MCF 10A (cell line): ENCODE measurements around the gene TRMT112. TPM values are rescaled to one million over a fixed set of nuclear protein-coding genes. Genes with fewer than 3 reads are reported as not detected.

Experiments
- BruUV-seq: library from RNA; stranded (reverse); fragments of 400-500 nt; replicated peaks from 2 replicates; lab custom pipeline; 2021; lab: Mats Ljungman, UMichigan
- CTCF ChIA-PET: fragments of 300-600 bp; sonication (Branson Sonifier 250); formaldehyde crosslinking; extraction: SDS; loops from one replicate; lab custom pipeline; 2021; ENCODE audit warnings: antibody characterized with exemption, inconsistent platforms; lab: Yijun Ruan, JAX
- POLR2A ChIA-PET: fragments of 300-600, 350-650 bp; sonication (Branson Sonifier 250); formaldehyde crosslinking; extraction: SDS; loops from one replicate; lab custom pipeline; 2020; ENCODE audit warnings: antibody characterized with exemption, inconsistent platforms; lab: Yijun Ruan, JAX
- DNase-seq: peaks from one replicate; pipeline ENCODE4 v3.0.0-alpha.2; 2018; ENCODE audit not compliant: unreplicated experiment
- H3K27ac Mint-ChIP-seq: one replicate; pipeline ENCODE4 v1.8.0; 2022; ENCODE audit warnings: mild to moderate bottlenecking, low read depth, mixed read lengths; ENCODE audit not compliant: unreplicated experiment
- H3K27me3 Mint-ChIP-seq: one replicate; pipeline ENCODE4 v1.8.0; 2022; ENCODE audit warnings: mixed read lengths; ENCODE audit not compliant: insufficient read depth, unreplicated experiment
- H3K36me3 Mint-ChIP-seq: one replicate; pipeline ENCODE4 v1.8.0; 2022; ENCODE audit warnings: mild to moderate bottlenecking, moderate library complexity, mixed read lengths; ENCODE audit not compliant: insufficient read depth, unreplicated experiment
- H3K4me1 Mint-ChIP-seq: one replicate; pipeline ENCODE4 v1.8.0; 2022; ENCODE audit warnings: mixed read lengths; ENCODE audit not compliant: insufficient read depth, unreplicated experiment
- H3K4me3 Mint-ChIP-seq: one replicate; pipeline ENCODE4 v1.8.0; 2022; ENCODE audit warnings: mild to moderate bottlenecking, moderate library complexity, mixed read lengths; ENCODE audit not compliant: unreplicated experiment
- H3K9me3 Mint-ChIP-seq: one replicate; pipeline ENCODE4 v1.8.0; 2022; ENCODE audit warnings: mixed read lengths; ENCODE audit not compliant: unreplicated experiment
- intact Hi-C: fragments of 100-400 bp; cut with micrococcal nuclease; formaldehyde crosslinking; loops from 2 replicates; pipeline ENCODE4 v1.14.1; 2022
- total RNA-seq: library from RNA; stranded (reverse); gene quantifications from 2 replicates; pipeline ENCODE4 v1.2.3, GENCODE V29; 2022
- TF ChIP-seq, protein P1 (sequence below): fragments of 200-600 bp; IDR thresholded peaks from one replicate; pipeline ENCODE4 v1.8.0; 2022; ENCODE audit warnings: antibody characterized with exemption, mild to moderate bottlenecking; ENCODE audit not compliant: unreplicated experiment

TRMT112 gene
- total RNA-seq, 1 experiment from 2014 or later, result 284 TPM

DNA sequence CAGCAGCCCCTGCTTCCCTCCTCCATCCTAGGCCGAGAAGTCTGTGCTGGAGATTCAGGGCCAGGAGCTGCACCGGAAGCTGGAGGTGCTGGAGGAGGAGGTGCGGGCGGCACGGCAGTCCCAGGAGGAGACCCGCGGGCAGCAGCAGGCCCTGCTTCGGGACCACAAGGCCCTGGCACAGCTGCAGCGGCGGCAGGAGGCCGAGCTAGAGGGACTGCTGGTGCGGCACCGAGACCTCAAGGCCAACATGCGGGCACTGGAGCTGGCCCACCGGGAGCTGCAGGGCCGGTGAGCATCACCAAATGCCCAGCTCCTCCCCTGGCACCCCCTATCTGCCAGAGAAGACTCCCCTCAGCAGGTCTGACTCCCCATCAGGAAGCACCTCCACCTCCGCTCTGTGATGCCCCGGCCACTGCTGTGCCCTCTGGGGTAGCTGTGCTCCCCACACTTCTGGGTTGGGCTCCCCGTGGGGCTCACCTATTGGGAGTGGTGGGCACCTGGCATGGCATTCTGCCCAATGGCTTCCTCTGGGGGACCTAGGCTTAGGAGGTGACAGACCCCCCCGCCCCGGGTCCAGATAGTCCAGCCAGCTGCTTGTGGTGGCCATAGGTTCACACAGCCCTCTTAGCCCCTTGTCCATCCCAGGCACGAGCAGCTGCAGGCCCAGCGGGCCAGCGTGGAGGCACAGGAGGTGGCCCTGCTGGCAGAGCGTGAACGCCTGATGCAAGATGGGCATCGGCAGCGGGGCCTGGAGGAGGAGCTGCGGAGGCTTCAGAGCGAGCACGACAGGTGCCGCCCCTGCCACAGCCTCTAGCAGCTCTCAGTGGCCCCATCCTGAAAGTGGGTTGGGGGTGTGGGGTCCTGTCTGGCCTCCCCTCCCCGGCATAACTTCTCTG, 35.0 kb upstream of the TRMT112 start:
- no TSS peak for BruUV-seq
- POLR2A ChIA-PET, result interaction anchor here (0.7 to 2.5 kb wide), 5 partner anchors 12 to 76 kb away, joined by 3 to 21 read pairs (median 4); partner anchors contain the start of genes PRDX5 and TRMT112
- no peak for DNase-seq
- TF ChIP-seq, protein P1, sequence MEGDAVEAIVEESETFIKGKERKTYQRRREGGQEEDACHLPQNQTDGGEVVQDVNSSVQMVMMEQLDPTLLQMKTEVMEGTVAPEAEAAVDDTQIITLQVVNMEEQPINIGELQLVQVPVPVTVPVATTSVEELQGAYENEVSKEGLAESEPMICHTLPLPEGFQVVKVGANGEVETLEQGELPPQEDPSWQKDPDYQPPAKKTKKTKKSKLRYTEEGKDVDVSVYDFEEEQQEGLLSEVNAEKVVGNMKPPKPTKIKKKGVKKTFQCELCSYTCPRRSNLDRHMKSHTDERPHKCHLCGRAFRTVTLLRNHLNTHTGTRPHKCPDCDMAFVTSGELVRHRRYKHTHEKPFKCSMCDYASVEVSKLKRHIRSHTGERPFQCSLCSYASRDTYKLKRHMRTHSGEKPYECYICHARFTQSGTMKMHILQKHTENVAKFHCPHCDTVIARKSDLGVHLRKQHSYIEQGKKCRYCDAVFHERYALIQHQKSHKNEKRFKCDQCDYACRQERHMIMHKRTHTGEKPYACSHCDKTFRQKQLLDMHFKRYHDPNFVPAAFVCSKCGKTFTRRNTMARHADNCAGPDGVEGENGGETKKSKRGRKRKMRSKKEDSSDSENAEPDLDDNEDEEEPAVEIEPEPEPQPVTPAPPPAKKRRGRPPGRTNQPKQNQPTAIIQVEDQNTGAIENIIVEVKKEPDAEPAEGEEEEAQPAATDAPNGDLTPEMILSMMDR, result no peak
- peaks cover 17% of the 10 kb centered on the region for H3K4me1 Mint-ChIP-seq
- no peak overlapping the region for H3K27ac Mint-ChIP-seq
- no peaks in the 10 kb centered on the region for H3K27me3 Mint-ChIP-seq
- H3K36me3 Mint-ChIP-seq, result no peaks in the 10 kb centered on the region
- intact Hi-C loops, result no loop called here
- H3K4me3 Mint-ChIP-seq, result no peak overlapping the region
- CTCF ChIA-PET, result interaction anchor here (0.6 to 8.8 kb wide), 10 partner anchors 8 to 299 kb away, joined by 3 to 148 read pairs (median 5); partner anchors contain the start of genes CCDC88B, PRDX5 and TRMT112
- H3K9me3 Mint-ChIP-seq, result no peaks in the 10 kb centered on the region

DNA sequence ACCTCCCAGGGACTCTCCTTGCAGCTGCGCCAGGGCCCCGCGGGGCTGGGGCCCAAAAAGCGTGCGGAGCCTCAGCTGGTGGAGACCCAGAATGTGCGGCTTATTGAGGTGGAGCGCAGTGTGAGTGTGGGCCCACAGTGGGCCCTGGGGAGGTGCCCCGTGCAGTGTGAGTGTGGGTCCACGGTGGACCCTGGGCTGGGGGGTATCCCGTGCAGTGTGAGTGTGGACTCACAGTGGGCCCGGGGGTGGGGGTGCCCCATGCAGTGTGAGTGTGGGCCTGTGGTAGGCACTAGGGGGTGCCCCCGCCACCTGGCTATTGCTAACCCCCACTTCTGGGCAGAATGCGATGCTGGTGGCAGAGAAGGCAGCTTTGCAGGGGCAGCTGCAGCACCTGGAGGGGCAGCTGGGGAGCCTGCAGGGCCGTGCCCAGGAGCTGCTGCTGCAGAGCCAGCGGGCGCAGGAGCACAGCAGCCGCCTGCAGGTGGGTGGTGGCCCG, 33.8 kb upstream of the TRMT112 start:
- H3K27me3 Mint-ChIP-seq, result no peaks in the 10 kb centered on the region
- DNase-seq, result no peak
- CTCF ChIA-PET, result interaction anchor here (0.6 to 8.8 kb wide), 3 partner anchors 9 to 1748 kb away, joined by 3 to 135 read pairs (median 3); no protein-coding TSS in a partner anchor
- no peak overlapping the region for H3K4me3 Mint-ChIP-seq
- POLR2A ChIA-PET, result interaction anchor here (2.0 kb wide), 1 partner anchor 17 kb away, joined by 5 read pairs; no protein-coding TSS in a partner anchor
- no TSS peak for BruUV-seq
- TF ChIP-seq, protein P1, result no peak
- intact Hi-C loops, result no loop called here
- H3K9me3 Mint-ChIP-seq, result no peaks in the 10 kb centered on the region
- peaks cover 16% of the 10 kb centered on the region for H3K4me1 Mint-ChIP-seq
- no peak overlapping the region for H3K27ac Mint-ChIP-seq
- no peaks in the 10 kb centered on the region for H3K36me3 Mint-ChIP-seq

DNA sequence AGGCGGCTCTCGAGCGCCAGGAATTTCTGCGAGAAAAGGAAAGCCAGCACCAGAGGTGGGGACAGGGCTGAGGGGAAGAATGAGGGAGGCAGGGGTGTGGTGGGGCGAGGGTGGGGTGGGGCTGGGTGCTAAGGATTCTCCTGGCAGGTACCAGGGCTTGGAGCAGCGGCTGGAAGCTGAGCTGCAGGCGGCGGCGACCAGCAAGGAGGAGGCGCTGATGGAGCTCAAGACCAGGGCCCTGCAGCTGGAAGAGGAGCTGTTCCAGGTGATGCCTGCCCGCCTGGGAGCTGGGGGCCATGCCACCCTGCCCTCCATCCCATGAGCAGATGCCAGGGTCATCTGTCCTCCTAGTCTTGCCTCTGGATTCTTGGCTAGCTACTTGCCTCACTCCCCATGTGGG, 32.0 kb upstream of the TRMT112 start:
- Mint-ChIP-seq H3K27ac (no peak overlapping the region), H3K4me1 (peaks cover 13% of the 10 kb centered on the region), H3K4me3 (no peak overlapping the region), H3K9me3 (no peaks in the 10 kb centered on the region), H3K27me3 (no peaks in the 10 kb centered on the region), H3K36me3 (no peaks in the 10 kb centered on the region)
- intact Hi-C loops, result no loop called here
- no TSS peak for BruUV-seq
- POLR2A ChIA-PET, result interaction anchor here (0.6 to 5.9 kb wide), 5 partner anchors 10 to 104 kb away, joined by 3 to 39 read pairs (median 4); partner anchors contain the start of genes PRDX5, RPS6KA4 and TRMT112
- CTCF ChIA-PET, result interaction anchor here (0.6 to 2.4 kb wide), 6 partner anchors 8 to 99 kb away, joined by 3 to 20 read pairs (median 5); partner anchors contain the start of genes PLCB3, PRDX5 and TRMT112
- TF ChIP-seq, protein P1, result no peak
- DNase-seq, result no peak

DNA sequence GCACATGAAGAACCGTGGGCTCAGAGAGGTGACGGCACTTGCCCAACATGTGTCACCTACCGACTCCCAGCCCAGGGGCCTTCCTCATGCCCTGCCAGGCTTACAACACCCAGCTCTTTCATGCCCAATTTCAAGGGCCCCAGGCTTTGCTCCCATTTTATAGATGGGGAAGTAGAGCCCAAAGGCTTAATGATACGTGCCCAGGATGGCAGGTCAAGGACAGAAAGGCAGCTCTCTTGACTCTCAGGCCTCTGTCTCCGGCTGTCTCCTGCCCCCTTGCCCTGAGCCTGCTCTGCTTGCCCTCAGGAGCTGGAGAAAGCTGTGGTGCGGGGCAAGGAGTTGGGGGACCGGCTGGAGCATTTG, 31.6 kb upstream of the TRMT112 start:
- no peak for DNase-seq
- TF ChIP-seq, protein P1, result no peak
- Mint-ChIP-seq H3K4me3 (no peak overlapping the region), H3K9me3 (no peaks in the 10 kb centered on the region), H3K4me1 (peaks cover 13% of the 10 kb centered on the region), H3K27ac (no peak overlapping the region), H3K36me3 (no peaks in the 10 kb centered on the region), H3K27me3 (no peaks in the 10 kb centered on the region)
- ChIA-PET CTCF (interaction anchor here (0.6 to 2.4 kb wide), 7 partner anchors 8 to 99 kb away, joined by 3 to 20 read pairs (median 5); partner anchors contain the start of genes PLCB3, PRDX5 and TRMT112), POLR2A (interaction anchor here (0.6 to 5.9 kb wide), 5 partner anchors 8 to 104 kb away, joined by 3 to 39 read pairs (median 4); partner anchors contain the start of genes PRDX5, RPS6KA4 and TRMT112)
- BruUV-seq, result no TSS peak
- intact Hi-C loops, result no loop called here
